ENCODE data around the gene CD80.

GRCh38 chr3:119527714-119528113, 31.7 kb downstream of the CD80 start:
- TF ChIP-seq CTCF (IDR thresholded peaks at IDR 0.05; ENCODE audit: low read depth, low read length) (no peak), POLR2A (IDR thresholded peaks at IDR 0.05; ENCODE audit: extremely low read depth, insufficient read length) (no peak), MYC (IDR thresholded peaks at IDR 0.05; ENCODE audit: low read depth, low read length) (no peak)
- TF ChIP-seq, protein P1, sequence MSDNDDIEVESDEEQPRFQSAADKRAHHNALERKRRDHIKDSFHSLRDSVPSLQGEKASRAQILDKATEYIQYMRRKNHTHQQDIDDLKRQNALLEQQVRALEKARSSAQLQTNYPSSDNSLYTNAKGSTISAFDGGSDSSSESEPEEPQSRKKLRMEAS (IDR thresholded peaks at IDR 0.05; ENCODE audit: low read depth, low read length), result no peak
